GM12878 (cell line): ENCODE results near the gene STAT5B. TPM values are rescaled to one million over a fixed set of nuclear protein-coding genes. Genes with fewer than 3 reads are reported as not detected.

Experiments used
- BCL3 ChIP-seq: IDR thresholded peaks from 2 replicates; pipeline ENCODE4 v1.6.1; 2011; ENCODE audit warnings: borderline replicate concordance, low read depth, mild to moderate bottlenecking, moderate library complexity, low read length; ENCODE audit not compliant: insufficient read depth, poor library complexity, severe bottlenecking
- CHD1 ChIP-seq: IDR thresholded peaks from 2 replicates; pipeline ENCODE4 v1.6.1; 2012; ENCODE audit warnings: low read depth, low read length, improper control_type of control experiment
- EZH2 ChIP-seq: IDR thresholded peaks from 2 replicates; pipeline ENCODE4 v1.6.1; 2012; ENCODE audit warnings: low read depth, mild to moderate bottlenecking, control low read depth, inconsistent platforms, low read length, borderline replicate concordance; ENCODE audit not compliant: control insufficient read depth
- HSF1 ChIP-seq: fragments of 150-350 bp; IDR thresholded peaks from 2 replicates; pipeline ENCODE4 v1.6.1; 2014; ENCODE audit warnings: mild to moderate bottlenecking, low read depth, low read length
- KLF5 ChIP-seq: fragments of 450-650 bp; IDR thresholded peaks from 2 replicates; pipeline ENCODE4 v1.6.1; 2014; ENCODE audit warnings: mild to moderate bottlenecking; ENCODE audit not compliant: partially characterized antibody
- NR2F1 ChIP-seq: fragments of 450-650 bp; conservative IDR thresholded peaks from 2 replicates; pipeline ENCODE4 v1.6.1; 2017; ENCODE audit warnings: mild to moderate bottlenecking
- RAD21 ChIP-seq: IDR thresholded peaks from 2 replicates; pipeline ENCODE4 v1.6.1; 2011; ENCODE audit warnings: mild to moderate bottlenecking, low read depth, low read length, moderate library complexity; ENCODE audit not compliant: insufficient read depth
- SMARCA5 ChIP-seq: fragments of 450-650 bp; IDR thresholded peaks from 2 replicates; pipeline ENCODE4 v1.6.1; 2017; ENCODE audit warnings: mild to moderate bottlenecking
- SRF ChIP-seq, 2 experiments: IDR thresholded peaks; 2 replicates each; pipeline ENCODE4 v1.6.1; 2011; ENCODE audit warnings: low read depth in 2 of 2, low read length in 2 of 2, mild to moderate bottlenecking in 1 of 2, moderate library complexity in 1 of 2
- TBL1XR1 ChIP-seq: IDR thresholded peaks from 2 replicates; pipeline ENCODE4 v1.6.1; 2012; ENCODE audit warnings: low read depth, low read length, improper control_type of control experiment
- ZBTB33 ChIP-seq: fragments of 450-650 bp; IDR thresholded peaks from 2 replicates; pipeline ENCODE4 v1.6.1; 2017; ENCODE audit warnings: mild to moderate bottlenecking
- ZNF207 ChIP-seq: fragments of 450-650 bp; IDR thresholded peaks from 2 replicates; pipeline ENCODE4 v1.6.1; 2014; ENCODE audit warnings: antibody characterized with exemption, mild to moderate bottlenecking, borderline replicate concordance
- polyA plus RNA-seq, 11 experiments: library from polyadenylated mRNA; depleted of rRNA in 4 of 11; unstranded in 6 of 11; stranded (reverse) in 5 of 11; fragments of >200 nt; fragmentation: Nextera tagmentation in 4 of 11; fragmentation: Illumina TruSeq in 1 of 11; extraction: Ambion mirVana in 4 of 11; extraction: Trizol in 1 of 11; gene quantifications; 1 replicate in 1 of 11; 2 replicates in 10 of 11; pipeline versions ENCODE4 v1.2.1 to v1.2.3, GENCODE V29; 2011 to 2016; ENCODE audit warnings: inconsistent platforms in 2 of 11, missing spikeins in 2 of 11, low read depth in 1 of 11
- total RNA-seq, 4 experiments: library from RNA; depleted of rRNA in 3 of 4; stranded (reverse); fragments of >200 nt in 3 of 4; fragmentation: Illumina TruSeq in 1 of 4; extraction: Trizol in 1 of 4; gene quantifications; 2 replicates each; pipeline versions ENCODE4 v1.2.1 to v1.2.3, GENCODE V29; 2013 to 2021
- TF ChIP-seq, protein P1 (sequence below): fragments of 450-650 bp; formaldehyde crosslinking; IDR thresholded peaks from 2 replicates; pipeline ENCODE4 v1.4.0; 2022; ENCODE audit warnings: mild to moderate bottlenecking, moderate library complexity
- TF ChIP-seq, protein P2 (sequence below): fragments of 450-650 bp; IDR thresholded peaks from 2 replicates; pipeline ENCODE4 v1.6.1; 2016; ENCODE audit warnings: mild to moderate bottlenecking
- TF ChIP-seq, protein P3 (sequence below): fragments of 450-650 bp; IDR thresholded peaks from 2 replicates; pipeline ENCODE4 v1.6.1; 2018; ENCODE audit warnings: mild to moderate bottlenecking, low read depth, moderate library complexity; ENCODE audit not compliant: partially characterized antibody

Gene STAT5B
- total and polyA plus RNA-seq, 10 of the 15 experiments (the other 5 are each of a cell fraction or from before 2014, with no cell fraction given), result 11.0 to 69.6 (median 46.7) TPM

GRCh38 chr17:42180922-42181850 is 95.0 kb downstream of the STAT5B start, which contains the start of gene KCNH4 (continued):
- TF ChIP-seq, protein P1, sequence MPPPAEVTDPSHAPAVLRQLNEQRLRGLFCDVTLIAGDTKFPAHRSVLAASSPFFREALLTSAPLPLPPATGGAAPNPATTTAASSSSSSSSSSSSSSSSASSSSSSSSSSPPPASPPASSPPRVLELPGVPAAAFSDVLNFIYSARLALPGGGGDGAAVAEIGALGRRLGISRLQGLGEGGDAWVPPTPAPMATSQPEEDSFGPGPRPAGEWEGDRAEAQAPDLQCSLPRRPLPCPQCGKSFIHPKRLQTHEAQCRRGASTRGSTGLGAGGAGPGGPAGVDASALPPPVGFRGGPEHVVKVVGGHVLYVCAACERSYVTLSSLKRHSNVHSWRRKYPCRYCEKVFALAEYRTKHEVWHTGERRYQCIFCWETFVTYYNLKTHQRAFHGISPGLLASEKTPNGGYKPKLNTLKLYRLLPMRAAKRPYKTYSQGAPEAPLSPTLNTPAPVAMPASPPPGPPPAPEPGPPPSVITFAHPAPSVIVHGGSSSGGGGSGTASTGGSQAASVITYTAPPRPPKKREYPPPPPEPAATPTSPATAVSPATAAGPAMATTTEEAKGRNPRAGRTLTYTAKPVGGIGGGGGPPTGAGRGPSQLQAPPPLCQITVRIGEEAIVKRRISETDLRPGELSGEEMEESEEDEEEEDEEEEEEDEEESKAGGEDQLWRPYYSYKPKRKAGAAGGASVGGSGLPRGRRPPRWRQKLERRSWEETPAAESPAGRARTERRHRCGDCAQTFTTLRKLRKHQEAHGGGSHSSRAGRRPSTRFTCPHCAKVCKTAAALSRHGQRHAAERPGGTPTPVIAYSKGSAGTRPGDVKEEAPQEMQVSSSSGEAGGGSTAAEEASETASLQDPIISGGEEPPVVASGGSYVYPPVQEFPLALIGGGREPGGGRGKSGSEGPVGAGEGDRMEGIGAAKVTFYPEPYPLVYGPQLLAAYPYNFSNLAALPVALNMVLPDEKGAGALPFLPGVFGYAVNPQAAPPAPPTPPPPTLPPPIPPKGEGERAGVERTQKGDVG, result no peak
- TF ChIP-seq EZH2 (no peak), ZBTB33 (no peak), BCL3 (no peak), TBL1XR1 (no peak), KLF5 (no peak), SMARCA5 (no peak), SRF (IDR thresholded peaks at IDR 0.05; ENCODE audit: low read depth in 2 of 2, low read length in 2 of 2) (no peak), RAD21 (peak; percentile 76), HSF1 (no peak), CHD1 (no peak), ZNF207 (no peak), NR2F1 (peak; percentile 12; the same call in 1 of the 2 replicates)
- TF ChIP-seq, protein P2, sequence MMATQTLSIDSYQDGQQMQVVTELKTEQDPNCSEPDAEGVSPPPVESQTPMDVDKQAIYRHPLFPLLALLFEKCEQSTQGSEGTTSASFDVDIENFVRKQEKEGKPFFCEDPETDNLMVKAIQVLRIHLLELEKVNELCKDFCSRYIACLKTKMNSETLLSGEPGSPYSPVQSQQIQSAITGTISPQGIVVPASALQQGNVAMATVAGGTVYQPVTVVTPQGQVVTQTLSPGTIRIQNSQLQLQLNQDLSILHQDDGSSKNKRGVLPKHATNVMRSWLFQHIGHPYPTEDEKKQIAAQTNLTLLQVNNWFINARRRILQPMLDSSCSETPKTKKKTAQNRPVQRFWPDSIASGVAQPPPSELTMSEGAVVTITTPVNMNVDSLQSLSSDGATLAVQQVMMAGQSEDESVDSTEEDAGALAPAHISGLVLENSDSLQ, result peak; percentile 90
- TF ChIP-seq, protein P3, sequence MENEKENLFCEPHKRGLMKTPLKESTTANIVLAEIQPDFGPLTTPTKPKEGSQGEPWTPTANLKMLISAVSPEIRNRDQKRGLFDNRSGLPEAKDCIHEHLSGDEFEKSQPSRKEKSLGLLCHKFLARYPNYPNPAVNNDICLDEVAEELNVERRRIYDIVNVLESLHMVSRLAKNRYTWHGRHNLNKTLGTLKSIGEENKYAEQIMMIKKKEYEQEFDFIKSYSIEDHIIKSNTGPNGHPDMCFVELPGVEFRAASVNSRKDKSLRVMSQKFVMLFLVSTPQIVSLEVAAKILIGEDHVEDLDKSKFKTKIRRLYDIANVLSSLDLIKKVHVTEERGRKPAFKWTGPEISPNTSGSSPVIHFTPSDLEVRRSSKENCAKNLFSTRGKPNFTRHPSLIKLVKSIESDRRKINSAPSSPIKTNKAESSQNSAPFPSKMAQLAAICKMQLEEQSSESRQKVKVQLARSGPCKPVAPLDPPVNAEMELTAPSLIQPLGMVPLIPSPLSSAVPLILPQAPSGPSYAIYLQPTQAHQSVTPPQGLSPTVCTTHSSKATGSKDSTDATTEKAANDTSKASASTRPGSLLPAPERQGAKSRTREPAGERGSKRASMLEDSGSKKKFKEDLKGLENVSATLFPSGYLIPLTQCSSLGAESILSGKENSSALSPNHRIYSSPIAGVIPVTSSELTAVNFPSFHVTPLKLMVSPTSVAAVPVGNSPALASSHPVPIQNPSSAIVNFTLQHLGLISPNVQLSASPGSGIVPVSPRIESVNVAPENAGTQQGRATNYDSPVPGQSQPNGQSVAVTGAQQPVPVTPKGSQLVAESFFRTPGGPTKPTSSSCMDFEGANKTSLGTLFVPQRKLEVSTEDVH, result peak; percentile 96
